BJ (cell line): ENCODE results near the gene ANOS1. TPM values are rescaled to one million over a fixed set of nuclear protein-coding genes. Genes with fewer than 3 reads are reported as not detected.

Source experiments
- CTCF ChIA-PET: fragments of 350-600 bp; formaldehyde crosslinking; extraction: SDS; loops from one replicate; lab custom pipeline; 2021; ENCODE audit warnings: antibody characterized with exemption, inconsistent platforms; lab: Yijun Ruan, JAX
- POLR2A ChIA-PET: fragments of 300-600 bp; sonication (Branson Sonifier 250); formaldehyde crosslinking; extraction: SDS; loops from one replicate; lab custom pipeline; 2021; ENCODE audit warnings: antibody characterized with exemption; lab: Charles Lee
- DNase-seq: peaks from one replicate; pipeline ENCODE4 v3.0.0-alpha.2; 2011; ENCODE audit warnings: low read depth
- H3K27me3 ChIP-seq: 2 replicates; pipeline ENCODE4 v1.6.0; 2011; ENCODE audit warnings: low read length; ENCODE audit not compliant: control insufficient read depth, insufficient read depth
- H3K36me3 ChIP-seq: 2 replicates; pipeline ENCODE4 v1.5.1; 2011; ENCODE audit warnings: low read length; ENCODE audit not compliant: control insufficient read depth, insufficient read depth
- H3K4me3 ChIP-seq: 2 replicates; pipeline ENCODE4 v1.5.1; 2011; ENCODE audit warnings: low read depth, mild to moderate bottlenecking, control low read depth, low read length
- polyA plus RNA-seq: library from polyadenylated mRNA; depleted of rRNA; stranded (reverse); fragments of >200 nt; gene quantifications from 2 replicates; pipeline ENCODE4 v1.2.3, GENCODE V29; 2011
- TF ChIP-seq, protein P1 (sequence below): IDR thresholded peaks from 2 replicates; pipeline ENCODE4 v1.5.1; 2011; ENCODE audit warnings: low read depth, mild to moderate bottlenecking, control low read depth, inconsistent platforms, low read length, moderate library complexity; ENCODE audit not compliant: insufficient read depth

The ANOS1 gene
- polyA plus RNA-seq, 1 experiment, result 0.74 TPM

DNA sequence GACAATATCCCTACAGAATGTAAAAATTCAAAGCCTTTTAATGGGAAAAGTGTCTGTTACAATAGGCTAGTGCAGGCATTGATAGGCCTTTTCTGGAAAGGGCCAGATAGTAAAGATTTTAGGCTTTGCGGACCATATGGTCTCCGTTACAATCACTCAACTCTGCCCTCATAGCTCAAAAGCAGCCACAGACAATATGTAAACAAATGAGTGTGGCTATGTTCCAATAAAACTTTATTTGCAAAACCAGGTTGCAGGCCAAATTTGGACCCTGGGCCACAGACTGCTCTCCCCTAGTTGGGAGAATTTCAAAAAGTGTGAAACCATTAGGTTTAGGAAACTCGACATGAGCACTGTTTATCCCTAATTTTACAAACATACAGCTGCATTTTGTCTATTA is 155.1 kb downstream of the ANOS1 start:
- TF ChIP-seq, protein P1, sequence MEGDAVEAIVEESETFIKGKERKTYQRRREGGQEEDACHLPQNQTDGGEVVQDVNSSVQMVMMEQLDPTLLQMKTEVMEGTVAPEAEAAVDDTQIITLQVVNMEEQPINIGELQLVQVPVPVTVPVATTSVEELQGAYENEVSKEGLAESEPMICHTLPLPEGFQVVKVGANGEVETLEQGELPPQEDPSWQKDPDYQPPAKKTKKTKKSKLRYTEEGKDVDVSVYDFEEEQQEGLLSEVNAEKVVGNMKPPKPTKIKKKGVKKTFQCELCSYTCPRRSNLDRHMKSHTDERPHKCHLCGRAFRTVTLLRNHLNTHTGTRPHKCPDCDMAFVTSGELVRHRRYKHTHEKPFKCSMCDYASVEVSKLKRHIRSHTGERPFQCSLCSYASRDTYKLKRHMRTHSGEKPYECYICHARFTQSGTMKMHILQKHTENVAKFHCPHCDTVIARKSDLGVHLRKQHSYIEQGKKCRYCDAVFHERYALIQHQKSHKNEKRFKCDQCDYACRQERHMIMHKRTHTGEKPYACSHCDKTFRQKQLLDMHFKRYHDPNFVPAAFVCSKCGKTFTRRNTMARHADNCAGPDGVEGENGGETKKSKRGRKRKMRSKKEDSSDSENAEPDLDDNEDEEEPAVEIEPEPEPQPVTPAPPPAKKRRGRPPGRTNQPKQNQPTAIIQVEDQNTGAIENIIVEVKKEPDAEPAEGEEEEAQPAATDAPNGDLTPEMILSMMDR, result no peak
- ChIA-PET POLR2A (no interaction called here), CTCF (no interaction called here)
- DNase-seq, result no peak
- no peaks in the 10 kb centered on the region for H3K36me3 ChIP-seq
- no peak overlapping the region for H3K4me3 ChIP-seq
- no peaks in the 10 kb centered on the region for H3K27me3 ChIP-seq

DNA sequence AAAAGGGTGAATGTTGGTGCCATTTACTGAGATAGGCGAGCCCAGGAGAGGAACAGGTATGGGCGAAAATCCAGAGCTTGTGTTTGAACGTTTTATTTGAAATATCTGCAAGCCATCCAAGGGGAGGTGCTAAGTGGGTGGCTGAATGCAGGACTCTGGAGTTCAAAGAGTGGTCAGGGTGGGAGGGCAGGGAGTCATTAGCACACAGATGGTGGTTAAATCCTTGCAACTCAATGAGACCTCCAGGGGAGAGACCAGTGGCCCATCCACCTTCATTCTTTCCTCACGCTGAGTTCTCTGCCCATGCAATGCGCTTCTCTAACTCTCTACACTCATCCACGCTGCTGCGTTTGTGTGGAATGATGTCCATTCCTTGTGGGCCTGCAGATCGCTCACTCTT is 166.2 kb downstream of the ANOS1 start:
- H3K4me3 ChIP-seq, result no peak overlapping the region
- H3K36me3 ChIP-seq, result no peaks in the 10 kb centered on the region
- DNase-seq, result no peak
- ChIA-PET CTCF (no interaction called here), POLR2A (no interaction called here)
- H3K27me3 ChIP-seq, result no peaks in the 10 kb centered on the region
- TF ChIP-seq, protein P1, result no peak

DNA sequence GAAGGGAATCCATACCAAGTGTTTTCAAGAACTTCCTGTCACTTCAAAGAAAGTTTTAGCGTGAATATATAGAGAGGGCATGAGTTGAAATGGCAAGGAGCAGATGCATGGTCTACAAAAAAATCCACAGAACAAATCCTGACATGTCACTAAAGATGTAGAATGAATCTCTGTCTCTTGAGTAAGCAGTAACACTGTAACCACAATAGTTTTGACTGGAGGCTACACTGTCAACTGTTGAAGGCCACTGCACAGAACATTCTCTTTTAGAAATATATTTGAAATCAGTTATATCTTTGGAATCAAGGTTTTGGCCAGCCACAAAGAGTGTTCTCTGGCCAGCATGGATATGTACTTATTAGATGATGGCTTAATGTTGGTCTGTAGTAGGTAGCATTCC is 183.5 kb downstream of the ANOS1 start:
- ChIA-PET POLR2A (no interaction called here), CTCF (no interaction called here)
- no peak for DNase-seq
- TF ChIP-seq, protein P1, result no peak
- no peak overlapping the region for H3K4me3 ChIP-seq
- H3K27me3 ChIP-seq, result no peaks in the 10 kb centered on the region
- no peaks in the 10 kb centered on the region for H3K36me3 ChIP-seq

DNA sequence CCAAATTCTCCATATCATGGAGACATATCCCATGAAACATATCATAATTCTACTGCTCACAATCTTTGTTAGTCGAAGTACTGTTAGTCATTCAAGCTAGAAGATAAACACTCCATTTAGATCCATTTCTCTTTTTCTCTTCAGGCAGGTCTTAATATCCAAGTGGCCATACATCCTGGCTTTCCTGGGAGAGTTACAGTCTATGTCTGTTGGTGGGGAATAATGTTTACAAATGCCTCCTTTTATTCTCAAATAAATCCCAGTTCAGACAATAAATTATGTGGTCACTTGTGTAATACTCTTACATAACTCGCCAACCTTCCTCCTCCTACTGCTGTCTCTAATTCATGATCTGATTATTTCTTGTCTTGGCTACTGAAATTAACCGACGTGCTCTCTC is 185.2 kb downstream of the ANOS1 start:
- Histone ChIP-seq H3K4me3 (no peak overlapping the region), H3K27me3 (no peaks in the 10 kb centered on the region), H3K36me3 (no peaks in the 10 kb centered on the region)
- DNase-seq, result no peak
- CTCF ChIA-PET, result no interaction called here
- TF ChIP-seq, protein P1, result no peak
- POLR2A ChIA-PET, result no interaction called here

DNA sequence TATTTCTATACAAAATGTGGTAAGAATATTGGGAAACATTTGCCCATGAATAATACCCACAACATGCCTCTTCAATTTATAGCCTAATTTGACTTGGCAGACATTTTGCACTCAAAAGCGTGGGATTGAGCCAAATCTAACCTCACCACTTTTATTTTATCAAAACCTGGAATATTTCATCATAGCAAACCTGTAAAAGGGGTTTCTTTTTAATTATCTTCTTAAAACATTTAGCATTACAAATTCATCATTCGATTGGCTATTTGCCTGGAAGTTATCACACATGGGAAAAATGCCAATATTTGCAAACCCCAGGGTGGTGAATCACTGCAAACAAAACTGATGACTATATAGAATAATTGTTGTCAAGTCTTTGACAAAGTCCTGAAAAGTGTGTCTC is 211.1 kb downstream of the ANOS1 start:
- CTCF ChIA-PET, result no interaction called here
- TF ChIP-seq, protein P1, result no peak
- H3K4me3 ChIP-seq, result no peak overlapping the region
- H3K36me3 ChIP-seq, result no peaks in the 10 kb centered on the region
- POLR2A ChIA-PET, result no interaction called here
- no peaks in the 10 kb centered on the region for H3K27me3 ChIP-seq
- DNase-seq, result no peak
